Esophagus mucosa (tissue), 1 donor: ENCODE data around the gene HS3ST5. TPM values are rescaled to one million over a fixed set of nuclear protein-coding genes. Genes with fewer than 3 reads are reported as not detected.
"Not testable (repeated sequence)": the region's sequence is repeated elsewhere in the genome, so short reads cannot be mapped to it uniquely, and the experiment has no call there.

Experiments
- ATAC-seq: fragments of 200-7000 bp; cut with Tn5 transposase; one replicate; pipeline ENCODE4 v1.9.1; 2020
- total RNA-seq: library from RNA; stranded (reverse); gene quantifications from one replicate; pipeline ENCODE4 v1.2.4, GENCODE V29; 2023
- donor health status: DM: yes; HTN: yes; CAD: no.

HS3ST5 gene
- total RNA-seq, 1 donor from 2014 or later, result not detected

GRCh38 chr6:114187563-114187962 is 155.3 kb downstream of the HS3ST5 start:
- ATAC-seq, result no peak

- ATAC-seq, result no peak
These were observed 161.2 kb downstream of the HS3ST5 start for GRCh38 chr6:114181664-114182063.

- no peak for ATAC-seq
These were observed 163.4 kb downstream of the HS3ST5 start for GRCh38 chr6:114179411-114179810.

- no peak for ATAC-seq
These were observed 166.1 kb downstream of the HS3ST5 start for GRCh38 chr6:114176726-114177125.

- ATAC-seq, result no peak
These were observed 170.1 kb downstream of the HS3ST5 start for GRCh38 chr6:114172576-114173260.

- no peak for ATAC-seq
These were observed 171.3 kb downstream of the HS3ST5 start for GRCh38 chr6:114171473-114171872.

GRCh38 chr6:114170958-114171387 is 171.8 kb downstream of the HS3ST5 start:
- no peak for ATAC-seq

- ATAC-seq, result no peak
These were observed 172.5 kb downstream of the HS3ST5 start for GRCh38 chr6:114170372-114170771.

- ATAC-seq, result no peak
These were observed 173.1 kb downstream of the HS3ST5 start for GRCh38 chr6:114169763-114170162.

- no peak for ATAC-seq
These were observed 174.9 kb downstream of the HS3ST5 start for GRCh38 chr6:114167583-114168576.

- ATAC-seq, result no peak
These were observed 178.6 kb downstream of the HS3ST5 start for GRCh38 chr6:114164207-114164606.

GRCh38 chr6:114162691-114163347 is 180.0 kb downstream of the HS3ST5 start:
- no peak for ATAC-seq

- no peak for ATAC-seq
These were observed 181.9 kb downstream of the HS3ST5 start for GRCh38 chr6:114160881-114161280.

- ATAC-seq, result no peak
These were observed 183.1 kb downstream of the HS3ST5 start for GRCh38 chr6:114159727-114160126.

GRCh38 chr6:114158838-114159694 is 183.8 kb downstream of the HS3ST5 start:
- no peak for ATAC-seq

GRCh38 chr6:114158411-114158810 is 184.4 kb downstream of the HS3ST5 start:
- no peak for ATAC-seq

- no peak for ATAC-seq
These were observed 185.0 kb downstream of the HS3ST5 start for GRCh38 chr6:114157848-114158247.

- ATAC-seq, result no peak
These were observed 187.1 kb downstream of the HS3ST5 start for GRCh38 chr6:114155763-114156162.

- ATAC-seq, result no peak
These were observed 188.0 kb downstream of the HS3ST5 start for GRCh38 chr6:114154812-114155211.

GRCh38 chr6:114153448-114153847 is 189.4 kb downstream of the HS3ST5 start:
- ATAC-seq, result no peak

- no peak for ATAC-seq
These were observed 191.6 kb downstream of the HS3ST5 start for GRCh38 chr6:114151064-114151690.

- ATAC-seq, result not testable (repeated sequence)
These were observed 193.6 kb downstream of the HS3ST5 start for GRCh38 chr6:114149182-114149581.
